Fibroblast of the aortic adventitia (primary cell): Measurements from ENCODE around the gene CIAO1. TPM values are rescaled to one million over a fixed set of nuclear protein-coding genes. Genes with fewer than 3 reads are reported as not detected.
"Not testable (repeated sequence)": the region's sequence is repeated elsewhere in the genome, so short reads cannot be mapped to it uniquely, and the experiment has no call there.

Source experiments
- DNase-seq: peaks from one replicate; pipeline ENCODE4 v3.0.0-alpha.2; 2010; ENCODE audit warnings: low read depth
- H3K4me3 ChIP-seq: 2 replicates; pipeline ENCODE4 v1.5.1; 2011; ENCODE audit warnings: low read depth, mild to moderate bottlenecking, control low read depth, low read length, moderate library complexity
- total RNA-seq: library from RNA; depleted of rRNA; stranded (reverse); fragments of >200 nt; gene quantifications from 2 replicates; pipeline ENCODE4 v1.2.3, GENCODE V29; 2012; ENCODE audit warnings: low replicate concordance
- TF ChIP-seq, protein P1 (sequence below): IDR thresholded peaks from 2 replicates; pipeline ENCODE4 v1.5.1; 2011; ENCODE audit warnings: mild to moderate bottlenecking, low read length, control low read depth, inconsistent platforms; ENCODE audit not compliant: insufficient read depth

CIAO1 gene
- total RNA-seq, result 71.8 and 183 TPM in 2 replicates

DNA sequence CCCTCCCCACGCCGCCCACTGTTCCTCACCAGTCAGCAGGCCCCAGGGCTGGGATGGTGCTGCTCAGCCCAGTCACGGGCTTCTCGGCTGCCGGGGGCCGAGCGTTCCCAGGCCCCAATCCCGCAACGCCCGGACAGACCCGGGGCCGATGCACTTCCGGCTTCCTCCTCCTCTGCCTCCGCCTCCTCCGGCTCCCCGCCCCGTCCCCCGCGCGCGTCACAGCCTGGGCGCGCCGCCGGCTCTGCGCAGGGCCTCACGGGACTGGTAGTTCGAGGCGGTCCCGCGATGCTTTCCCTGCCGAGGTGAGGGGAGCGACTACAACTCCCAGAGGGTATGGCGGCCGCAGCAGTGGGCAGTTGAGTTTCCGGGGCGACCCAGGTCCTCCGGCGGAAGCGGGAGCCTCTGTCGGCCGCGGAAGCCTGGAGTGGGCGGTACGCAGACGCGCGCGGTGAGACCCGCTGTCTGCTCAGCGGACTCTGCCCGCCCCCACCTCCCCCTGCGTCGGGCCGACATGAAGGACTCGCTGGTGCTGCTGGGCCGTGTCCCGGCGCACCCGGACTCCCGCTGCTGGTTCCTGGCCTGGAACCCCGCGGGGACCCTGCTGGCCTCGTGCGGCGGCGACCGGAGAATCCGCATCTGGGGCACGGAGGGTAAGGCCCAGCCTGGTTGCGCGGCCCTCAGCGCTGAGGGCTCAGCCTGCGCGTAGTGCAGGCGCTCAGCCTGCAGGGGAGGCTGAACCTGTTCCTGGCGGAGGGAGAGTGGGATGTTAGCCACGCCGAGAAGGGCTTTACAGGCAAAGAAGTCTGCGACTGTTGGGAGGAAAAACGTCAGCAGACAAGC lies at the start of gene CIAO1, which contains the start of gene TMEM127:
Gene CIAO1, plus strand, starts transcription at position 386 of the 840 bp plus-strand sequence. Its CDS starts 126 bp downstream, at position 512.
Gene TMEM127, minus strand, starts transcription at position 158 of the 840 bp plus-strand sequence. CDS start 616 bp downstream, outside the sequence.
- peak within 1 kb of the TSS; percentile 95 for H3K4me3 ChIP-seq
- peak; percentile 96 for DNase-seq
- TF ChIP-seq, protein P1, sequence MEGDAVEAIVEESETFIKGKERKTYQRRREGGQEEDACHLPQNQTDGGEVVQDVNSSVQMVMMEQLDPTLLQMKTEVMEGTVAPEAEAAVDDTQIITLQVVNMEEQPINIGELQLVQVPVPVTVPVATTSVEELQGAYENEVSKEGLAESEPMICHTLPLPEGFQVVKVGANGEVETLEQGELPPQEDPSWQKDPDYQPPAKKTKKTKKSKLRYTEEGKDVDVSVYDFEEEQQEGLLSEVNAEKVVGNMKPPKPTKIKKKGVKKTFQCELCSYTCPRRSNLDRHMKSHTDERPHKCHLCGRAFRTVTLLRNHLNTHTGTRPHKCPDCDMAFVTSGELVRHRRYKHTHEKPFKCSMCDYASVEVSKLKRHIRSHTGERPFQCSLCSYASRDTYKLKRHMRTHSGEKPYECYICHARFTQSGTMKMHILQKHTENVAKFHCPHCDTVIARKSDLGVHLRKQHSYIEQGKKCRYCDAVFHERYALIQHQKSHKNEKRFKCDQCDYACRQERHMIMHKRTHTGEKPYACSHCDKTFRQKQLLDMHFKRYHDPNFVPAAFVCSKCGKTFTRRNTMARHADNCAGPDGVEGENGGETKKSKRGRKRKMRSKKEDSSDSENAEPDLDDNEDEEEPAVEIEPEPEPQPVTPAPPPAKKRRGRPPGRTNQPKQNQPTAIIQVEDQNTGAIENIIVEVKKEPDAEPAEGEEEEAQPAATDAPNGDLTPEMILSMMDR, result peak; percentile 46

DNA sequence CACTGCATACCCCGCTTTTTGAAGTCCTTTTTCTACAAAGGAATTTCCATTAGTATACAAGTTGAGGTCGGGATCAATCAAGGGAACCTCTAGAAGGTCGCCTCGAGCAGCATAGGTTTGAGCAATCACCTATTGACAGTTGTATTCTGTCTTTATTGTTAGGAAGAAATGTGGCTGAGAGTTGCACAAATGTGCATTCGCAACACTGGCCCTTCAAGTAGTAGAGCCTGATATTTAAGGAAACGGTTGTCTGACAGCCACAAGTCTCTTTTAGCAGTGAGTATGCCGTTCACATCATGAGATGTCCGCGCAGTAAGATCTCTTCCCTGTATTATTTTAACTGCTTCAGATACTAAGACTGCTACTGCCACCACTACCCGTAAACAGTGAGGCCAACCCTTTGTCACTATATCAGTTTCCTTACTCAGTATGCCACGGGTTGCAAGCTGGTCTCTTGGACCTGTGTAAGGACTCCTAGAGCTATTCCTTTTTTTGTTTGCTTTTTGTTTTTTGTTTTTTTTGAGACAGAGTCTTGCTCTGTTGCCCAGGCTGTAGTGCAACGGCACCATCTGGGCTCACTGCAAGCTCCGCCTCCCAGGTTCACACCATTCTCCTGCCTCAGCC lies 47.4 kb upstream of the CIAO1 start:
- DNase-seq, result no peak
- TF ChIP-seq, protein P1, result no peak
- no peak overlapping the region for H3K4me3 ChIP-seq

DNA sequence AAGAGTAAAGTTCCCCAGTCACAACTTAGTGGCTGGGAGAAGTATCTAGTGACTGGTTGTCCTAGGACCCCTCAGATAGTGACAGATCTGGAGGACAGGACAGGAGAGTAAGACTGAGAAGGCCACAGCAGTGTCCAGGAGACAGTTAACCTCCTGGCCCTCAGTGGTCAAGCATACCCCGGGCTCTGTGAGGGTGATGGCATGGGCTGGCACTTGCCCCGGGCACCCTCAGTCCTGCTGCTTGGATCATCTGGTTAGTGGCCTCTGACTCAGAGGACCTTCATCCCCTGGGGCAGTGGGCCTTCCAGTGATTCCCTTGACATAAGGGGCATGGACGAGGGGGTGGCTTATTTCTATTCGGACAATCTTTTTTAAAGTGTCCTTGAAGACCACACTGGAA lies 46.1 kb upstream of the CIAO1 start:
- not testable (repeated sequence) for H3K4me3 ChIP-seq, DNase-seq

DNA sequence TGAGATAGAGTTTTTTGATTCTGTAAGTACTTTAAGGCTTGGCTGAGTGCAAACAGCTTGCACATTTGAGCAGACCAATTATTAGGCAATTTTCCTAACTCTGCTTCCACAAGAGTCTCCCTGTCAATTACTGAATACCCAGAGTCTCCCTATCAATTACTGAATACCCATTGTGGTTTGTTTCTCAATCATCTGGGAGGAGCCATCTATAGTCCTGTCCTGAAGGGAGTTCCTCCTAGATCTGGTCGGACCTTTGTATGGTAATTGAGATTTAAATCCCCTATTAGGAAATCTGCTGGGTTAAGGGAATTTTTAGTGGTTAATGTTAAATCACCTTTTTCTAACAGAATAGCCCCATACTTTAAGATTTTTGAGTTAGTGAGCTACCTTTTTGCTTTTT lies 44.9 kb upstream of the CIAO1 start:
- not testable (repeated sequence) for H3K4me3 ChIP-seq, DNase-seq

DNA sequence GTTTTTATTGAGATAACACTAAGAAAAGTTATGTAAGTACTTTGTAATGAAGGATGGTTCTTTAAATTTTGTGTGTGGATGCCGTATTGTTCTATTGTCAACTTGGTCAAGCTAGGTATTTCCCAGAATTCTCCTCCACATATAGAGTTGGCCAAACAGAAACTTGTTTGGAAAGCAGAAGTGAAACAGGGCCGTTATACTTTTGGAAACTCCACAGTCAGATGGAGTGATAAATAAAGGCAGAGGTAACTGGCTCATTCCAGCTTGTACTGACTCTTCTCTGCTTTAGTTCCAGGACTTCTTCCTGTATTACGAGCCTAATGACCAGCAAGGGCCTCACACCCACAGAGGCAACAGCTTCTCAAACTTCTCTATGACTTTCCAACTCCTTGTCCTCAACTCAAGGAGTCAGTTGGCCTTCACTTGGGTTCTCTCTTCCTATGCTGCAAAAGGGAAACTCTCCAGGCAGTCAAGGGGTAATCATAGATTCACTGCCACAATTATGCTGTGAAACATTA lies 41.0 kb upstream of the CIAO1 start:
- TF ChIP-seq, protein P1, result no peak
- no peak overlapping the region for H3K4me3 ChIP-seq
- no peak for DNase-seq

DNA sequence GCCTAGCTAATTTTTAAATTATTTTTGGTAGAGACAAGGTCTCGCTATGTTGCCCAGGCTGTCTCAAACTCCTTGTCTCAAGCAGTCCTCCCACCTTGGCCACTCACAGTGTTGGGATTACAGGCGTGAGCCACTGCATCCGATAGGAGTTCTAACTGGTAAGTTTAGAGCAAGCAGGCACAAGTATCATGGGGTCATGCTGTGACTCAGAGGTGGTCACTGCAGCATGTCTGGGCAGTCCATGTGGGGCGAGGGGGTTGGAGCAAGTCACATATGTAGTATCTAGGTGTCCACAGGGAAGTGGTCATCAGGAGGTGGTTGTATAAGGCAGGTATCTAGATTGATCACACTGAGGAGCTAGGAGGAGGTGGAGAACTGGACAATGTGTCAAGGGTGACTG lies 34.7 kb upstream of the CIAO1 start:
- TF ChIP-seq, protein P1, result no peak
- no peak overlapping the region for H3K4me3 ChIP-seq
- DNase-seq, result no peak

DNA sequence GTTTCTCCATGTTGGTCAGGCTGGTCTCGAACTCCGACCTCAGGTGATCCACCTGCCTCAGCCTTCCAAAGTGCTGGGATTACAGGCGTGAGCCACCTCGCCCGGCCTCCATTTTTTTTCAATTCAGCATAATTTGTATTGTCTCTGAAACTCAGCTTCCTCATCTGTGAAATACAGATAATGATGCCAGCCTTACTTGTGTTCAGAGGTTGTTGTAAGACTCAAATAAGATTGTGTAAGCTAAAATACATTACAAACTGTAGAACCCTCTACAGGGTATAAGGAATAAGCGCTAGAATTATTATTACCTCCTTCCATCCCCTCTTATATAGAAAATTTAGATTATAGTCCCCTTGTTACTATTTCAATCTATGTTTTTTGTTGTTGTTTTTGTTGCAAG lies 32.6 kb upstream of the CIAO1 start:
- TF ChIP-seq, protein P1, result no peak
- no peak overlapping the region for H3K4me3 ChIP-seq
- no peak for DNase-seq
